HepG2 (cell line): ENCODE data around the gene LLGL1. TPM values are rescaled to one million over a fixed set of nuclear protein-coding genes. Genes with fewer than 3 reads are reported as not detected.
A peak's percentile ranks its signal among the peaks of the same experiment; 100 is the strongest.

Source experiments
- AKAP8 ChIP-seq: sonication (generic); formaldehyde crosslinking; IDR thresholded peaks from 2 replicates; pipeline ENCODE4 v1.5.1; 2020; ENCODE audit warnings: mild to moderate bottlenecking, missing genetic modification reagents
- ATF7 ChIP-seq, 2 experiments: fragments of 450-650 bp in 1 of 2; sonication (generic) in 1 of 2; formaldehyde crosslinking in 1 of 2; IDR thresholded peaks; 2 replicates each; pipeline versions ENCODE4 v1.4.0 to v1.6.1; 2016 to 2020; ENCODE audit warnings: antibody characterized with exemption in 1 of 2, mild to moderate bottlenecking in 1 of 2, missing genetic modification reagents in 1 of 2
- BCL3 ChIP-seq: sonication (generic); formaldehyde crosslinking; IDR thresholded peaks from 2 replicates; pipeline ENCODE4 v1.5.1; 2020; ENCODE audit warnings: mild to moderate bottlenecking, missing genetic modification reagents, moderate library complexity
- DNMT1 ChIP-seq: sonication (generic); formaldehyde crosslinking; IDR thresholded peaks from 2 replicates; pipeline ENCODE4 v1.5.1; 2020; ENCODE audit warnings: mild to moderate bottlenecking, missing genetic modification reagents
- GABPB1 ChIP-seq: IDR thresholded peaks from 2 replicates; pipeline ENCODE4 v1.6.1; 2016; ENCODE audit warnings: mild to moderate bottlenecking, missing genetic modification reagents, moderate library complexity, missing compliant biosample characterization
- HNF1B ChIP-seq: sonication (generic); formaldehyde crosslinking; IDR thresholded peaks from 2 replicates; pipeline ENCODE4 v1.5.1; 2020; ENCODE audit warnings: mild to moderate bottlenecking, moderate library complexity, missing genetic modification reagents
- HOXA3 ChIP-seq: sonication (generic); formaldehyde crosslinking; IDR thresholded peaks from 2 replicates; pipeline ENCODE4 v1.5.0; 2020; ENCODE audit warnings: missing genetic modification reagents
- ISX ChIP-seq: sonication (generic); formaldehyde crosslinking; conservative IDR thresholded peaks from 2 replicates; pipeline ENCODE4 v1.5.0; 2020; ENCODE audit warnings: missing genetic modification reagents
- NFE2 ChIP-seq: sonication (generic); formaldehyde crosslinking; IDR thresholded peaks from 2 replicates; pipeline ENCODE4 v1.4.0; 2020; ENCODE audit warnings: missing genetic modification reagents
- SETDB1 ChIP-seq: sonication (generic); formaldehyde crosslinking; IDR thresholded peaks from 2 replicates; pipeline ENCODE4 v1.5.1; 2020; ENCODE audit warnings: missing genetic modification reagents, mild to moderate bottlenecking, borderline replicate concordance
- TBX3 ChIP-seq: fragments of 450-650 bp; IDR thresholded peaks from 2 replicates; pipeline ENCODE4 v1.6.1; 2017; ENCODE audit warnings: antibody characterized with exemption, mild to moderate bottlenecking, inconsistent platforms, borderline replicate concordance
- ZBTB49 ChIP-seq: sonication (generic); formaldehyde crosslinking; IDR thresholded peaks from 2 replicates; pipeline ENCODE4 v1.4.0; 2020; ENCODE audit warnings: missing genetic modification reagents, borderline replicate concordance
- ZHX1 ChIP-seq: sonication (generic); formaldehyde crosslinking; IDR thresholded peaks from 2 replicates; pipeline ENCODE4 v1.8.1; 2022; ENCODE audit warnings: low read depth, mild to moderate bottlenecking, missing genetic modification reagents
- ZNF616 ChIP-seq: sonication (generic); formaldehyde crosslinking; IDR thresholded peaks from 2 replicates; pipeline ENCODE4 v1.5.0; 2020; ENCODE audit warnings: low read depth, mild to moderate bottlenecking, missing genetic modification reagents
- ZNF768 ChIP-seq: sonication (generic); formaldehyde crosslinking; IDR thresholded peaks from 2 replicates; pipeline ENCODE4 v1.4.0; 2020; ENCODE audit warnings: missing genetic modification reagents
- ZSCAN31 ChIP-seq: sonication (generic); formaldehyde crosslinking; IDR thresholded peaks from 2 replicates; pipeline ENCODE4 v1.5.0; 2020; ENCODE audit warnings: low read depth, mild to moderate bottlenecking, missing genetic modification reagents
- ZZZ3 ChIP-seq: sonication (generic); formaldehyde crosslinking; IDR thresholded peaks from 2 replicates; pipeline ENCODE4 v1.4.0; 2020; ENCODE audit warnings: missing genetic modification reagents, mild to moderate bottlenecking, borderline replicate concordance
- polyA plus RNA-seq, 8 experiments: library from polyadenylated mRNA; depleted of rRNA in 3 of 8; stranded (reverse) in 7 of 8; unstranded in 1 of 8; fragments of >200 nt; fragmentation: Illumina TruSeq in 4 of 8; extraction: Trizol in 4 of 8; gene quantifications; 2 replicates each; pipeline versions ENCODE4 v1.2.1 to v1.2.3, GENCODE V29; 2011 to 2016; ENCODE audit warnings: low read depth in 4 of 8, missing spikeins in 1 of 8, mixed read lengths in 1 of 8; ENCODE audit not compliant: insufficient read depth in 1 of 8
- total RNA-seq, 5 experiments: library from RNA; depleted of rRNA; stranded (reverse); fragments of >200 nt; fragmentation: Illumina TruSeq; extraction: Trizol; gene quantifications; 2 replicates each; pipeline ENCODE4 v1.2.3, GENCODE V29; 2016; ENCODE audit warnings: low read depth in 1 of 5

The LLGL1 gene
- total and polyA plus RNA-seq, 2 of the 13 experiments (the other 11 are each of a cell fraction or from before 2014, with no cell fraction given), result 15.0 to 15.3 TPM

GRCh38 chr17:18260332-18261145, 35.1 kb downstream of the LLGL1 start, which contains the start of gene MIEF2 (continued):
- TF ChIP-seq ZZZ3 (CRISPR knock-in tag) (peak; percentile 41; the same call in 1 of the 2 replicates), DNMT1 (CRISPR knock-in tag) (peak; percentile 34; the same call in 1 of the 2 replicates), ZNF768 (CRISPR knock-in tag) (peak; percentile 27; the same call in 1 of the 2 replicates), ATF7 (IDR thresholded peaks at IDR 0.05) (no peak), ATF7 (CRISPR knock-in tag; IDR thresholded peaks at IDR 0.05) (0 out of 2 replicates have a peak, but pooled peaks have one; percentile 31), HOXA3 (CRISPR knock-in tag) (peak; percentile 73), TBX3 (peak; percentile 100), HNF1B (CRISPR knock-in tag) (peak; percentile 70; the same call in 1 of the 2 replicates), ZBTB49 (CRISPR knock-in tag) (no peak), BCL3 (CRISPR knock-in tag) (peak; percentile 53), GABPB1 (CRISPR knock-in tag) (peak; percentile 85), ZNF616 (CRISPR knock-in tag) (peak; percentile 73; the same call in 1 of the 2 replicates), NFE2 (CRISPR knock-in tag) (no peak), SETDB1 (CRISPR knock-in tag) (0 out of 2 replicates have a peak, but pooled peaks have one; percentile 34), ZSCAN31 (CRISPR knock-in tag) (peak; percentile 92; the same call in 1 of the 2 replicates), AKAP8 (CRISPR knock-in tag) (peak; percentile 52; the same call in 1 of the 2 replicates), ZHX1 (no peak), ISX (CRISPR knock-in tag) (0 out of 2 replicates have a peak, but pooled peaks have one; percentile 81)
